NCI-H748 treated with DMSO at 0.1 percent for 48 hours (cell line): ENCODE measurements around the gene PNPLA5.
"Not testable (repeated sequence)": the region's sequence is repeated elsewhere in the genome, so short reads cannot be mapped to it uniquely, and the experiment has no call there.

Experiments used
- DNase-seq: peaks from one replicate; lab custom pipeline; 2025; lab: John Stamatoyannopoulos, UW

The PNPLA5 gene, protein sequence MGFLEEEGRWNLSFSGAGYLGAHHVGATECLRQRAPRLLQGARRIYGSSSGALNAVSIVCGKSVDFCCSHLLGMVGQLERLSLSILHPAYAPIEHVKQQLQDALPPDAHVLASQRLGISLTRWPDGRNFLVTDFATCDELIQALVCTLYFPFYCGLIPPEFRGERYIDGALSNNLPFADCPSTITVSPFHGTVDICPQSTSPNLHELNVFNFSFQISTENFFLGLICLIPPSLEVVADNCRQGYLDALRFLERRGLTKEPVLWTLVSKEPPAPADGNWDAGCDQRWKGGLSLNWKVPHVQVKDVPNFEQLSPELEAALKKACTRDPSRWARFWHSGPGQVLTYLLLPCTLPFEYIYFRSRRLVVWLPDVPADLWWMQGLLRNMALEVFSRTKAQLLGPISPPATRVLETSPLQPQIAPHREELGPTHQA

DNA sequence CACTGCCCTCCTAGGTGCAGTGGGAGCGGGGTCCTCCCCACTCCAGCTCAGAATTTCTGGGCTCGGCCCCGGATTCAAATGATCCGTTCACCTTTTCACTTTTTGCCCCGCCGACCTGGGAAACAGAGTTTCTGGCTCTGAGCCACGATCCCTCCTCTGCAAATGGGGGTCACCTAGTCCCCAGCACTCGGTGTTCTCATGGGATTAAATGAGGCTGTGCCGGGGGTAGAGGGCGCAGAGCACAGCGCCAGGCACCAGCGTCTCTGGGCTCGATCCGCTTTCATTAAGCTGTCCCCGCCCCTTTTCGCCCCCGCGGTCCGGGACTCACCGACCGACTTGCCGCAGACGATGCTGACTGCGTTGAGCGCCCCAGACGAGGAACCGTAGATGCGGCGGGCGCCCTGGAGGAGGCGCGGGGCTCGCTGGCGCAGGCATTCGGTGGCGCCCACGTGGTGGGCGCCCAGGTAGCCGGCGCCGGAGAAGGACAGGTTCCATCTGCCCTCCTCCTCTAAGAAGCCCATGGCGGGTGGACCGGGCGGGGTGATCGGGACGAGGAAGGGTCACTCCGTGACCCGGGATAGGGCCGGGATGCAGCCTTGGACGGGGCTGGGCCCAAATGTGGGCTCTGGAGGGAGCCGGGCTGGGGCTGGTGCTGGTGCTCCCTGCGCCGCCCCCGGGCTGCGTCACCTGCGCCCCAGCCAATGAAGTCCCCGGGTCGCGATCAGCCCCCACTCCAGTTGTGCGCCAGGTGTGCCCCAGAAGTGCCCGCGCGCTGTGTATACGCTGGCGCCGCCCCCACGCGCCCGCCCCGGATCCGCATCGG, at the start of gene PNPLA5:
PNPLA5 (minus strand) TSS at position 654 of the 823 bp plus-strand sequence; CDS start at position 521, 133 bp downstream.
- DNase-seq, result no peak

DNA sequence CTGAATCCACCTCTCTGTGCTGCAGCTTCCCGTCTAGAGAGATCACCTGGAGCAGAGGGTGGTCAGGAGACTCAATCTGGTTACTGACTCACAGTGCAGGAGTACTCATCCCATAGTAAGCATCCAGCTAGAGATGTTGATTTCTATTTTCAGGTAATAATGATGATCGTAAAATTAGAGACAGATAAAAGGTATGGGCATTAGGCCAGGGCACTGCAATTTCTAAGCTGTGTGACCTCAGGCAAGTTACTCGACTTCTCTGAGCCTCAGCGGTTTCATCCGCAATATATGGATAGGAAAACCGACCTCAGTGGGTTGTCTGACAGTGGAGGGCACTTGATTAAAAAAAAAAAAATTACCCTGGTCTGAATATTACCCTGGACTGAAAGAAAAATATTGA, 49.6 kb upstream of the PNPLA5 start:
- no peak for DNase-seq

DNA sequence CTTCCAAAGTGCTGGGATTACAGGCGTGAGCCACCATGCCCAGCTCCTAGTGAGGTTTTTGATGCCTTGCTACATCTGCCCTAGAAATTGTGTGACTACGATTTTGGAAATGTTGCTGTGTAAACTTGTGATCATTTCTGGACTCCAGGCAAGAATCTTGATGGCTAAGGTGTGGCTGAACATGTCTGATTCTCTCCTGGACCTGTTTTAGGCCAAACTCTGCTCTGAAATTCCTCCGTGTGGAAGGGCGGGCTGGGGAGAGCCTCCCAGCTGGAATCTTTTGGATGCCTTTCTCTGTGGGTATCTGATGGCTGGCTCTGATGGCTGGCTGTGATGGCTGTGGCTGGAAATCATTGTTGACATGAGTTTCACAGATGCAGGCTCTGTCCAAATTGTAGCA, 40.0 kb upstream of the PNPLA5 start:
- DNase-seq, result no peak

DNA sequence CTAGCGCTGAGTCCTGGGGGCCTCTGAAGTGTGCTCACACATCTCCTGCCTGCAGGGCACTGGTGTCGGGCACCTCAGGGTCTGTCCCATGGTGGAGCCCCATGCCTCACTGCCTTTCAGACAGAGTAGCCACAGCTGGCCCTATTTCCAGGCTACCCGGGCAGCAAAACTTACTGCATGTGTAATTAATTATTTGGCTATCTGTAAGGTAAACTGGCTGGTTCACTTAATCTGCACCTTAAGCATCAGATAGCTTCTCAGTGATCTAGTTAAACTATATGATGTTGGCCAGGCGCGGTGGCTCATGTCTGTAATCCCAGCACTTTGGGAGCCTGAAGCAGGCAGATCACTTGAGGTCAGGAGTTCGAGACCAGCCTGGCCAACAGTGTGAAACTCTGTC, 37.1 kb upstream of the PNPLA5 start:
- no peak for DNase-seq

DNA sequence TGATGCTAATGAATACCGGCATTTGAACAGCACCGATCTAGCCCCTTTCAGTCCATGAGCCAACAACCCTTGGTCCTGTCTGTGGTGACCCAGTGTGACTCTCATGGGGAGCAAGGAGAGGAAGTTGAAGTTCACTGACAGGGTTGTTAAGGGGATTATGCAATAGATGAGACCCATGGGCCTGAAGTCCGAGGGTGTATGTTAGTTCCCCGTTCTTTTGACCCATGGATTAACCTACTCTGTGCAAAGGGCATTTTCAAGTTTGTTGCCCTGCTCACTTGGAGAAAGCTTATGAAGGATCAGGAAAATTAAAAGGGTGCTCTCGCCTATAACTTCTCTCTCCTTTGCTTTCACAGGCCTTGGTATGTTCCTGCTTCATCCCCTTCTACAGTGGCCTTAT, 36.7 kb upstream of the PNPLA5 start:
- no peak for DNase-seq

DNA sequence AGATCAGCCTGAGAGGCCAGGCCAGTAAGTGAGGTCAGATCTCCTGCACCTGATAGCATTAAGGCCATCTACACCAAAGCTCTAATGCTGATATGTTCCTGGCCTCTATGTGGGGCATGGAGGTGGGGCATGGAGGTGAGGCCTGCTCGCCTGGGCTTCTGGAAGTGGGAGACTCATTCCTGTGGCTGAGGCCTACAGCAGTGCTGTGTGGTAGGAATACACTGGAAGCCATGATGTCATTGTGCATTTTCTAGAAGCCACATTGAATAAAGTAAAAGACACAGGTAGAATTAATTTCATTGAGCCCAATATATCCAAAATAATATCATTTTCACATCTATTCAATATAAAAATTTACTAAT, 34.5 kb upstream of the PNPLA5 start:
- no peak for DNase-seq

DNA sequence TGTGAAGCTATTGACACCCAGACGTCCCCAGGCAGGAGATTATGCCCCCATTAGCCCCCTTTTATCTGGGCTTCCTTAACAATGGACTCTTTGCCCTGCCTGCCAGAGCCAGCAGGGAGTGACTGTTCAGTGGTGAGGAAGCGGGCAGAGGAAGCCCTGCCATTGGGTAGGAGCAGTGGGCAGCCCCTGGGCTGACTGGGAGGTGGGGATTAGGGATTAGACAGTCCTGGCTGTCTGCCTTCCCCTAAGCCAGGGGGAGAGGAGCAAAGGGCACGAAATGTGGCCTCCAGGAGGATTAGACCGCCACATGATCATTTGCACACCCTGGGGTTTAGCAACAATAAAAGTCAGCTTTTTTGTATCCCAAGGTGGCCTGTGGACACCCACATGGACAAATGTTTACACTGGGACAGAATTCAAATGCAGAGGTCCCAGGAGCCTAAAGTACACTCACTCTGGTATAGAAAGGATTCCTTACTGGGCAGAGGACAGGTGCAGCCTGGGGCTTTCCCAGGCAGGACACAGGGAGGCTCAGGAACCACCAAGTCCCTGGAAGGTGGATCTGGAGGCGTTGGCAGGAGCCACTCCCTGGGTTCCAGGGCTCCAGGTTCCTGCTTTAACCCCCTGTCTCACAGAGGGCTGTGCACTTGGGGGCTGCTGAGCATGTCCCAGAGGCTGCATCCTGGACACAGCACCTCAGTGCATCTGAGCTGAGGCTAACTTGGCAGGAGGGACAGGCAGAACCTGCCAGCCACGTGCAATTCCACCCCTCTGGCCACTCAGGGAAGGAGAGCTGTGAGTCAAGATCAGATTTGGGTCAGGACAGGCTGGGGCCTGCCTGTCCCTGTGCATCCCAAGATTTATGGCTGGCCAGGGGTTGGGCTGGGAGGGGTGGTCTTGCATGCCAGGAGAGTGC, 33.9 kb upstream of the PNPLA5 start:
- DNase-seq, result no peak

DNA sequence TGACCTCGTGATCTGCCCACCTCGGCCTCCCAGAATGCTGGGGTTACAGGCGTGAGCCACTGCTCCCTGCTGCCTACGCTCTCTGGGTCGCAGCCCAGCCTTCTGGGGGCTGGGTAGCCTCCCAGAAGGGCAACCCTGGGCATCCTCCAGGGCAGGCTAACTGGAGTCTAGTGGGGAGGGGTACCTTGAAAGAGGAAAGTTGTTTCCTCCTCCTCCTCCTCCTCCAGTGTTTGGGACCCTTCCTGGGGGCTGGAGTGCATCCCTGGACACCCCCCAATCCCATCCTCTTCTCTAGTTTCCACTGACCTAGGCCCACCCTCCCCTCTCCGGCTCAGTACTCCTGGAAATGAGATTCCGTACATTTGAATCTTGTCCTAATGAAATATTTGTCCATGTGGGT, 33.1 kb upstream of the PNPLA5 start:
- DNase-seq, result no peak

DNA sequence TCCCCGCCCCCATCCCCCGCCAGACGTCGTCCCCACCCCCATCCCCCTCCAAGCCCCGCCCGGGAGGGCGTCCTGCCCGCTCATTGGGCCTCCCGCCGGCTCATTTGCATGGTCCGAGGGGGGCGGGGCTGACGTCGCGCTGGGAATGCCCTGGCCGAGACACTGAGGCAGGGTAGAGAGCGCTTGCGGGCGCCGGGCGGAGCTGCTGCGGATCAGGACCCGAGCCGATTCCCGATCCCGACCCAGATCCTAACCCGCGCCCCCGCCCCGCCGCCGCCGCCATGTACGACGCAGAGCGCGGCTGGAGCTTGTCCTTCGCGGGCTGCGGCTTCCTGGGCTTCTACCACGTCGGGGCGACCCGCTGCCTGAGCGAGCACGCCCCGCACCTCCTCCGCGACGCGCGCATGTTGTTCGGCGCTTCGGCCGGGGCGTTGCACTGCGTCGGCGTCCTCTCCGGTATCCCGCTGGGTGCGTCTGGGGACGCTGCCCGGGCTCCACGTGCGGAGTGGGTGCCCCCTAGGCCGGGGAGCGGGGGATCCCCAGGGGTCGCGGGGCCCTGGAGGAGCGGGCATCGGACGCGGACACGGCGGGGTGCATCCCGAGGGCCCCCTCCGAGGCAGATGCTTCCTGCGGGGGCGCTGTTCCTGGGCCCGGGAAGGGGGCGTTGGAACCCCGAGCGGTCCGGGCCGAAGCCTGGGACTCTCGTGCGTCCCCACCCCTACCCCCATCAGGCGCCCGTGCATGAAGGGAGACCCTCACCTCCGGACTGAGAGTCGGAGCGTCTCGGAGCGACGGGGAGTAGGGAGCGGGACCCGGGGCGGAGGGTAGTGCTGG, 32.0 kb upstream of the PNPLA5 start, which contains the start of gene PNPLA3:
PNPLA3 (plus strand) TSS at position 175 of the 834 bp plus-strand sequence; CDS start at position 282, 107 bp downstream.
- DNase-seq, result peak; percentile 80

DNA sequence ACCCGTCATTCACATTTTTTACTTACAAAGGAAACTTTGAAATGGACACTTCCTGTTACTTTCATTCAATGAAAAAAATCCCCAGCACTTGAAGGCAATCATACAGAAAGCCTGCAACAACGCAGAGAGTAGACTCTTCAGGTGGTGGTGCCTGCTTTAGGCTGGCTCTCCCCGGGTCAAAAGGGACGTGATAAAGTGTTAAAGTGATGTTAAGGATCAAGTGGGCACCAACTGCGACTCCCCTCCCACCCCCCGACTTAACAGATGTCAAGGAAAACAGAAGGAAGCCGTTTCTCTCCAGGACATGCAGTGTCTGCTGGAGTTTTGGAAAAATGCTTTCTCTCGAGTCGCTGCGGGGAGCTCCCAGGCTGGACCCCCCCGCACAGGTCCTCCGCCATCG, 31.4 kb upstream of the PNPLA5 start:
- DNase-seq, result peak; percentile 61

DNA sequence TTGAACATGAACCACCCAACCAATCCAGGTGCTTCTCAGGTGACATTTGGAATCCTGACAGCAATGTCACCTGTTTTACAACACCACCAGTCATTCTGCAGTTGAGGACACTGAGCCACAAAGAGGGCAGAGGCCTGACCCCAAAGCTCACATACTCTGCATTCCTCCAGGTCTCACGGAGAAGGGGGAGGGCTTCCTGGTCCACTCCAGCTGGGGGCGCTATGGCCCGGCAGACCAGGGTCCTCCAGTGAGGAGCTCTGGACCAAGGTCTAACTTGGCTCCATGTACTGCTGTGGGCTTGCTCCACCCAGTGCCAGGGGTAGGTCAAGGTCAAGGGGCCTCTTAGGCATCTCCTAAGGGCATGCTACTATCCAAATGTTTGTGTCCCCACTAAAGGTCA, 30.3 kb upstream of the PNPLA5 start:
- no peak for DNase-seq

DNA sequence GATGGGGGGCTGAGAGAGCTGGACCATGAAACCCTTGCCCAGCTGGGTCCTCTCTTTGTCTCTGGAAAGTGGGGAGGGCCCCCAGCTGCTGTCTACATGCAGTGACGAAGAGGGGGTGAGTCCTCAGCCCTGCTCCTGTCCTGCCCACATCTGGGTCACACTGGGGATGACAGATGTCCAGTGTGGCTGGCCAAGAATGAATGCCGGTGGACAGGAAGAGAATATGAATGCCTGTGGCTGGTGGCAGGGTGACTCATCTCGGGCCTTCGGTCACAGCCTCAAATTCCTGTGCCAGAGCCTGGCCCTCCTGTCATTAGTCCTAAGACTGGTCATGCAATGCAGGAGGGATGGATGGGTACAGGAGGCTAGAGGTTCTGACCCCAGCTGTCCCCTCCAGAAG, 29.6 kb upstream of the PNPLA5 start:
- DNase-seq, result no peak

DNA sequence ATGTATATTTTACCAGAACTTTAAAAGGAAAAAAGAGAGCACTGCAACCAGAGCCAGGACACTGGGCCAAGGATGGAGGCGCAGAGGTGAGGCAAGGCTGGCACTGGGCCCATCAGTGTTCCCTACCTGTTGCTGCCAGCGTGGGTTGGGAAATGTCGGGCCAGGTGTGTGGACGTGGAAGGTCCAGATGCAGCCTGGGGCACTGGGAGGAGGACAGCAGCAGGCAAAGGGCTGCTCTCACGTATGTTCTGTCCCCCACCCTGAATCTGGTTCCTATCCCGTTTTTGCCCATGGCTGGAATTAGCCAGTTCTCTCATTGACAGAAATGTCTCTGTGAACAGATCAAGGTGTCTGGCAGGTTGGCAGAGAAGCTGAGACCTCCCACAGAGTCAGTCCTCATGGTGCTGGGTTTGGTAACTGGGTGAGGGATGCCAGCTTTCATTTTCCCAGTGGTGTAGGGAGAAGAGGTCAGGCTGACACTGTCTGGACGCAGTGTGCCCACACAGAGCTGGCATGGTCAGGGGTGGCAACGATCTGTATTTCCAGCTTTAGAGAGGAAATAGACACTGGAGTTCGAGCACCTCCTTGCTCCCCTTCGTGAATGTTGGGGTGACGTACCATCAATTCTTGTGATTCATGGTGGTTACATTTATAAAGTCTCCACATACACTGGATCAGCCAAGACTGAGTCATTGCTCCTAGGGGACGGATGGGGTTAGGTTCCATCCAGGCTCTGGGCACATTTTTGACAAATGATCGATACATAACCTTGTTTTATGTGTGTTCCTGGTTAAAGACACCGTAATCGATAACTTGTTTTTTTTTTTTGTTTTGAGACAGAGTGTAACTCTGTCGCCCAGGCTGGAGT, 27.5 kb upstream of the PNPLA5 start:
- DNase-seq, result no peak

DNA sequence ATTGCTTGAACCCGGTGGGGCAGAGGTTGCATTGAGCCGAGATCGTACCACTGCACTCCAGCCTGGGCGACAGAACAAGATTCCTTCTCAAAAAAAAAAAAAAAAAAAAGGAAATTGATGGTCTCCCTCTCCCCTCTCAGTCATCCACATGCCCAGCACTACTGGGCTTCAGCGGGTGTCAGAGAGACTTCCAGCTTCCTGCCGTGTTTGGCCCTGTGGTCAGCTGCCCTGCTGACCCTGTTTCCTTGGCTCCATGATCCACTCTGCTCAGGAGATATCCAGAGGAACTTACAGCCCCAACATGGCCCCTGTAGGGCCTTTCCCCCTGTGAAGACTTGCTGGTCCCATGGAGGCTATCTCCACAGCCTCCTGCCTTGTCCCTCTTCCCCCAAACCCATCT, 25.7 kb upstream of the PNPLA5 start:
- DNase-seq, result no peak

DNA sequence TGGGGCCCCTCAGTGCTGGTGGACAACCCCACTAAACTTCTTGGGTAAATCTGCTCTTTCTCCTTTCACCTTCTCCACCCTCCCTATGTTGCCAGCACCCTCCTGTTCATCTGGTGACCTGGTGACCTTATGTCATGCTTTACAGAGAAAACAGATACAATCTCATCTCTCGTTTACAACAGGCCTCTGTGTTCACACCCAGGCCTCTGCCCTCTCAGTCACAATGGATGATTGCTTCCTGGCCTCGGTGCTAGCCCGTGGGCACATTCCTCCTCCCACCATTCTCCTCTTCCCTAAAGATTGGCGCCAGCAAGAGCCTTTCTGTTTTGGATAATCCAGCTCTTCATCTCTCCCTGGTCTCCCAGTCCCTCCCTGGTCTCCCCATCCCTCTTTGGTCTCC, 19.5 kb upstream of the PNPLA5 start:
- DNase-seq, result no peak

DNA sequence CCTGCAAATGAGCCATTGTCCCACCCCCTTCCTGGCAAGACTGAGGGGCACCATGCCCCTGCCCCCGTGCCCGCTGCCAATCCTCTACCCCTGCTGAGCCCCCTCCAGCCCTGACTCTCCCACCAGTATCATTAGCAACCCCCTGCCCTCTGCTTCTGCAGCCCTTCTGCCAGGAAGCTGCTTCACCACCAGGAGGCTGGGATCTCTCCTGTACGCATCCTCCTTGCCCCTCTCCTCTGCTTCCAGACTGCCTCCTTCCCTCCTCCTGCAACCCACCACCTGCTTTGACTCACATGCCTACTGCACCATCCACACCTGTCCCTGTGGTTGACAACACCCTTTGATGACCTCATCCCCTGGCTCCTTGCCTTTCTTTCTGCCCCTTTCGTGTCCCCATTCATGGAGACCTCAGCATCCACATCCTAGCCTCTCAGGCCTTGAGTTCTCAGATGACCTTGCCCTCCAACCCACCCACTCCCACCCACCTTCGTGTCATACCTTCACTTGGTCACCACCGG, 18.4 kb upstream of the PNPLA5 start:
- DNase-seq, result no peak

DNA sequence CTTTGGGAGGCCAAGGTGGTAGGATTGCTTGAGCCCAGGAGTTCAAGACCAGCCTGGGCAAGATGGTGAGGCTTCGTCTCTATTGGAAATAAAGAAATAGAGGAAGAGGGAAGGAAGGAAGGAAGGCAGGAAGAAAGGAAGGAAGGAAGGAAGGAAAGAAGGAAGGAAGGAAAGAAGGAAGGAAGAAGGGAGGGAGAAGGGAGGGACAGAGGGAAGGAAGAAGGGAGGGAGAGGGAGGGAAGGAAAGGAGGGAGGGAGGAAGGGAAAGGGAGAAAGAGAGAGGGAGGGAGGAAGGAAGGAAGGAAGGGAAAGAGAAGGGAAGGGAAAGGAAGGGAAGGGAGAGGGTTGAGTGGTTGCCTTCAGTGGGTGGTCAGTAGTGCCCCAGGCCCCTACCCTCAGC, 17.9 kb upstream of the PNPLA5 start:
- DNase-seq, result no peak

DNA sequence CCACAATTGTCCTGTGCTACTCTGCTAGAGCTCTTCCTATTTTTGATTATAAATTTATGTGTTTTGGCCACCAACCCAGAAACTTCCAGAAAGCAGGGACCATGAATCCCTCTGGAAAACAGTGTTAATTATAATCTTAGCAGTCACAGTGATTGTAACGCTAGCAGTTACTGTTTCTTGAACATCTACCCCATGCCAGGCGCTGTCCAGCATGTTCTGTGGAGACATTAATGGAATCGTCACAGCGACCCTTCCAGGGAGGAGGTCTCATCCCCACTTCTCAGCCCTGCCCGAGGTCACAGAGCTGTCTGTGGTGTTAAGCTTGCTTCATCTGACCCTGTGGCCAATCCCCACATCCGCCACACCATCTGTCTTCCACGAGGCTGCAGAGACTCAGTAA, 13.9 kb upstream of the PNPLA5 start:
- no peak for DNase-seq

DNA sequence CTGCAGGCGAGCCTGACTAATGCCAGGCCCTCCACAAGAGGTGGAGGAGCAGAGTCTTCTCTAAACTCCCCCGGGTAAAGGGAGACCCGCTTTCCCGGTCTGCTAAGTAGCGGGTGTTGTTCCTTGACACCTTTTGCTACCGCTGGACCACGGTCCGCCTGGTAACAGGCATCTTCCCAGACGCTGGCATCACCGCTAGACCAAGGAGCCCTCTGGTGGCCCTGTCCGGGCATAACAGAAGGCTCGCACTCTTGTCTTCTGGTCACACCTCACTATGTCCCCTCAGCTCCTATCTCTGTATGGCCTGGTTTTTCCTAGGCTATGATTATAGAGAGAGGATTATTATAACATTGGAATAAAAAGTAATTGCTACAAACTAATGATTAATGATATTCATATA, 12.6 kb upstream of the PNPLA5 start:
- not testable (repeated sequence) for DNase-seq

DNA sequence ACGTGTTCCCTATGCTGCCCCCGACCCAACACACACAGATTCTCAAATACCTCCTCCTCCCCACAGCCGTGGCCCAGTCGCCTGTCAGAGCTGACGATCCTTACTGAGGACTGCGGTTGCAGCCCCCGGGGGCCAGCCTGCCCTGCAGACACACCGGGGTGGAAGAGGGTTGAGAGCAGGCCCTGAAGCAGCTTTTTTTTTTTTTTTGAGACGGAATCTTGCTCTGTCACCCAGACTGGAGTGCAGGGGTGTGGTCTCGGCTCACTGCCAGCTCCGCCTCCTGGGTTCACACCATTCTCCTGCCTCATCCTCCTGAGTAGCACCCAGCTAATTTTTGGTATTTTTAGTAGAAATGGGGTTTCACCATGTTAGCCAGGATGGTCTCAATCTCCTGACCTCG, 11.2 kb upstream of the PNPLA5 start:
- DNase-seq, result not testable (repeated sequence)
